Measurements from ENCODE around the gene GRB7.
"Not testable (repeated sequence)": the region's sequence is repeated elsewhere in the genome, so short reads cannot be mapped to it uniquely, and the experiment has no call there.

Gene GRB7

DNA sequence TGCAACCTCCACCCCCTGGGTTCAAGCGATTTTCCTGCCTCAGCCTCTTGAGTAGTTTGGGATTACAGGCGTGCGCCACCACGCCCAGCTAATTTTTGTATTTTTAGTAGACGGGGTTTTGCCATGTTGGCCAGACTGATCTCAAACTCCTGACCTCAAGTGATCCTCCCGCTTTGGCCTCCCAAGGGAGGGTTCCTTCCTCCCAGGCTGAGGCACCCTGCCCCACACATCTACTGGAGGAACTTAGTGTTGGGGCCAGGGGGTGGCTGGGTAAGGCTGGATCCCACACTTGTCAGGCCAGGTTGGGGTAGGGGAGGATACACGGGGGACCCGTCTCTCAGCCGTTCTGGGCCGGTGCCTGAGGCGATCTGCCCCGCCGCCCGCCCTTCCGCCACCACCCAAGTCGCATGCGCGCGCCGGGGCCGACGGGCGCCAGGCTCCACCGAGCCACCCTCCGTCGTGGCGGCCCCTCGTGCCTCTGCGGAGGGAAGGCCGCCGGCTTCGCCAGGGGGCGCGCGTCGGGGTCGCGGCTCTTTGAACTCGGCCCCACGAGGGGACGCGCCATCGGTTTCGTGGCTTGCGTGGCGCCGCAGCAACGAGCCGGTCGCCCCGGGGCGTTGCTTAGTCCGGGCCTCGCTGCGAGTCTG is 15.9 kb downstream of the GRB7 start:
- peak; percentile 72 for DNase-seq

GRCh38 chr17:39754161-39754957 is 16.6 kb downstream of the GRB7 start:
- DNase-seq, result peak; percentile 98

DNA sequence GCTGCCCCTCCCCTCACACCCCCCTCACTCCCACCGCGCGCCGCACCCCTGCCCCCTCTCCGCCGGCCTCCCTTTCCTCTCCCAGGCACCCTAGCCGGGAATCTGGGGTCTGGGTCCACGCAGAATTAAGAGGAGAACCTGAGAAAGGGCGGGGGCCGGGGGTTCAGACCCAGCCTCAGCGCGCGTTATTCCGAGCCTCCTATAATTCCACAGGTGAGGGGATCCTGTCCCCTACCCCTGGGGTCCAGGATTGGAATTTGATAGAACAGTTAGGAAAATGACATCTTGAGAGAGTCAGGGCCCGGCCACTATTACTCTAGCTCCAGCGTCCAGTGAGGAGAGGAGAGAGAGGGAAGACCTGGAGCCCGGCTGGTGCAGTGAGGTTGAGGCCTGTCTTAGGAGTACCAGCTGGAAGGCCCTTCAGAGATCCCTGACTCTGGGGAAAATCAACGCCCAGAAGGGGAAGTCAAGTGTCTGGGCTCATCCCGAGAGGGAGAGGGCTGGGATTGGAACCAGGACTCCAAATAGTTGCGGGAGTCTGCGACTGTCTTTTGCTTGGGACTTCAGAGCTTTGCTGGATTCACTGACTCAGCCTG is 17.3 kb downstream of the GRB7 start:
- peak; percentile 28 for DNase-seq

DNA sequence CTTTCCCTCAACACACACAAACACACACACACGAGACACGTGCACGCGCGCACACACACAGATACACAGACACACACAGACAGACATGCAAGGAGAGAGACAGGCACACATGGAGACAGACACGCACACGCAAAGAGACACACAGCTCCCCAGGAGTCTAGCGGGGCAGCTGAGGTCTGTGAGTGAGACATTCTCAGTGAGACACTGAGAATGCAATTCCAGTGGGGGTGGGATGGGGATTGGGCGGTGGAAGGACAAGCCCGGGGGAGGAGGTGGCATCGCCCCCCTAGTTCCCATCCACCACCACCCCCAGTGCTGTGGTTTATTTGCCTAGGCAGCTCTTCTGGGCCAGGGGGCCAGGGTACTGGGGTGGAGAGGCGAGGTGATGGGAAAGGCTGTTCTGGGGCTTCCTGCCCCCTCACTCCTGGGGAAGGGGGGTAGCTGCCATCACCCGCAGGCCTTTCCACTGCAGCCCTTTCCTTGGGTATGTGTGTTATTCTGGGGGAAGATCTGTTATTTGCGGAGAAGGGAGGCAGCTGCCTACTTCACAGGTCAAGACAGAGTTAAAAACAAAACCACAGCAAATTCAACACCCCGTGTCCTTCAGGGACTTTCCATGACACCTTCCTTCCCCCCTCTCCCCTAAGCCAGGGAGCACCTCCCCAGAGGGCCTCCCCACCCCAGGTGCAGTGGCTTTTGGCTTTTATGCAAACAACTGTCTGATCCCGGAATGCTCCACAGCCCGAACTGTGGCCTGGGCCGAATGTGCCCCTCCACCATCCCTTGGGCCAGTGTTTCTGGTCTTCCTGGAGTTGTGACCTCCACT is 18.0 kb downstream of the GRB7 start:
- peak; percentile 45 for DNase-seq

DNA sequence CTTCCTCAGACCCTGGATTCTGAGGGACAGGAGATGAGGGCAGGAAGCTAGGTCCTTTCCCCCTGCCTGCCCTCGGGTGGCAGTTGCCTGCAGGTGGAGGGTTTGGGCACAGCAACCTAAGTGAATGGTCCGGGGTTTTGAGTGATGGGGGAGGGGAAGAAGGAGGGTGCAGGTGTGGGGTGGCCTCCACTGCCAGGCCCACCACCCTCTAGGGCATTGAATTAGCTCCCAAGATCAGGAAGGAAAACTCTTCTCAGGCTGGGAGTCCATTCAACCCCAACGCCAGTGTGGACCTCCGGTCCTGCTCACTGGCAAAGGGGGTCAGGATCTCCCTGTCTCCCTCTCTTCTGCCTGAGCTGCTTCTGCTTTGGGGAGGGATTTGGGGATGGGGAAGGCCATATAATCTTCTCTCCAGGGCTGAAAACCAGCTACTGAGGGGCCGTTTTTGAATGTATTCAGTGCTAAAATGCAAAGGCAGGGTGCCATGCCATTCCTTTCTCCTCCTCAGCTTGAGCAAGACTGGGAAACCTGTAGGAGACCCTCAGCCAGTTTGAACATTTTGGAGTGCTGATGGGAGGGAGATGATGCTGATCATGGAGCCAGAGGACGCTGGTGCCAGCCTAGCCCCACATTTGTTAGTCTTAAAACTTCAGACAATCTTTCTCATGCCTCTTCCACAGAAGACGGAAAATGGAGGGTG is 18.8 kb downstream of the GRB7 start:
- no peak for DNase-seq

GRCh38 chr17:39757176-39757662 is 19.5 kb downstream of the GRB7 start:
- DNase-seq, result no peak

- DNase-seq, result peak; percentile 41
Measured at GRCh38 chr17:39757931-39758873, 20.5 kb downstream of the GRB7 start.

DNA sequence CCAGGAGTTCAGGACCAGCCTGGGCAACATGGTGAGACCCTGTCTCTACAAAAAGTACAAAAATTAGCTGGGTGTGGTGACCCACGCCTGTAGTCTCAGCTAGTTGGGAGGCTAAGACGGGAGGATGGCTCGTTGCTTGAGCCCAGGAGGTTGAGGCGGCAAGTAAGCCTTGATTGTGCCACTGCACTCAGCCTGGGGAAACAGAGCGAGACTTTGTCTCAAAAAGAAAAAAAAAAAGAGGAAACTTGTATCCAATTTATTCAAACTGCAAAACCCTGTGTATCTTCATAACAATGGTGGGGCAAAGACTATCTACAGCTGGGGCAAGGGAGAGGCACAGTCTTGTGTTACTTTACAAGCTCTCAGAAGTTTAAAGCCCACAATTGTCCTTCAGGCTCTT is 21.5 kb downstream of the GRB7 start:
- DNase-seq, result no peak

DNA sequence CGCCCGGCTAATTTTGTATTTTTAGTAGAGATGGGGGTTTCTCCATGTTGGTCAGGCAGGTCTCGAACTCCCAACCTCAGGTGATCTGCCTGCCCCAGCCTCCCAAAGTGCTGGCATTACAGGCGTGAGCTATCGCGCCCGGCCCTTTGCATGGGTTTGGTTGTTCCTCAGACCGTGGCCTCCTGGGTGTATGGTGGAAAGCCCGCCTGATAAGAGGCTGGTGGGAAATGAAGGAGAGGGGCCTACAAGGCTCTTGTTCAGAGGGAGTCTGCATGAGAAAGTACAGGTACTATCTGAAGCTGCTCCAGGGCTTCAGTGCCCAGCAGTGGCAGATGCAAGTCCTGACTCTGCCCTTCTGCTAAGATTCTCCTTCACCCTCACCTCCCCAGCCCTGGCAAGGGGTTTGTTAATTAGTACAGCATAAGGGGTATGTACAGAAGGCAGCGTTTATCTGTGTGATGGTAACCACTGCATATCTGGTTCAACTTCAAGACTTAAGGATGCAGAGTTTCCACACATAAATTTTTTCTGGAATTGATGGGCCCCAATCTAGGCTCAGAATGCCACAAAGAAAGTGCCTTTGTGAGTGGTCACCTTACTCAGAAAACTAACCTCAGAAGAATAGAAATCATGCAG is 24.2 kb downstream of the GRB7 start:
- DNase-seq, result no peak

GRCh38 chr17:39763051-39763820 is 25.5 kb downstream of the GRB7 start:
- no peak for DNase-seq

DNA sequence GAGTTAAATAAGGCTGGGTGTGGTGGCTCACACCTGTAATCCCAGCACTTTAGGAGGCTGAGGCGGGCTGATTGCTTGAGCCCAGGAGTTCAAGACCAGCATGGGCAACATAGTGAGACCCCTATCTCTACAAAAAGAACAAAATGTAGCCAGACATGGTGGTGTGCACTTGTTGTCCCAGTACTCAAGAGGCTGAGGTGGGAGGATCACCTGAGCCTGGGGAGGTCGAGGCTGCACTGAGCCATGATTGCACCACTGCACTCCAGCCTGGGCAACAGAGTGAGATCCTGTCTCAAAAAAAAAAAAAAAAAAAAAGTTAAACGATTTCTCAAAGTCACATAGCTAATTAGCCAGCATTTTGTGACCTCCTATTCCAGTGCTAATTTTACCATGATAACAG is 26.4 kb downstream of the GRB7 start:
- not testable (repeated sequence) for DNase-seq

- peak; percentile 32 for DNase-seq
Measured at GRCh38 chr17:39765175-39765574, 27.4 kb downstream of the GRB7 start.

DNA sequence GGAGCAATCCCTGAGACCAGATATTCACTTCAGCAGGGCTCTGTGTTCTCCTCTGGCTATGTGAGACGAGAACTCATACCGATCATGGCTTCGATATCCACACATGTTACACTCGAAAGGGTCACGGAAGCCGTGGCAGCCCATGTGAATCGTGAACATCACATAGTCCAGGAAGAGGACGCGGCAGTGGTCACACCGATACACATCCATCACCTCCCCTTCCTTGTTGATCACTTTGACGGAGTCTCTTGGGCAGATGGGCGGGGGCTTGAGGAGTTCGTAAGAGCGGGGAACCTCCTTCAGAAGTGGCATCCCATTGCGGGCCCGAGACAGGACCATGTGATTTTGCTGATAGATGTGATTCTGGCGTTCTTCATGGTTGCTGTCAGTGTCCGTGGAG is 28.0 kb downstream of the GRB7 start:
- DNase-seq, result no peak

DNA sequence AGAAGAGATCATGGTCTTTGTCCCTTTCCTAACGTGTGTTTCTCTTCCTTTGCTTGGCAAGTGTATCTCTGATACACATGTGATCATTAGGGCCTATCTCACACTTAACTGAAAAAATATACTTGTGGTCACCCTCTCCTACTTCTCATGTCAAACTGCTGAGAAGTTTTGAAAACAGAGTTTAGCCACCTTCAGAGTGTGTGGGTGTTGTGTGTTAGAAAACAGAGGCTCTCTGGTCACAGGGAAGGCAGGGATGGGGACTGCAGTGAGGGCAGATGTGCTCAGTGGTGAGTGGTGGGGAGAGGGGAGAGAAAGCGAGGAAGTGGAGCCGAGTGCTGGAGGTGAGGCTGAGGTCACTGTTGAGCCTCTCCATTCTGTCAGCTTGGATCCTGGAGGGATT is 29.4 kb downstream of the GRB7 start:
- DNase-seq, result no peak

DNA sequence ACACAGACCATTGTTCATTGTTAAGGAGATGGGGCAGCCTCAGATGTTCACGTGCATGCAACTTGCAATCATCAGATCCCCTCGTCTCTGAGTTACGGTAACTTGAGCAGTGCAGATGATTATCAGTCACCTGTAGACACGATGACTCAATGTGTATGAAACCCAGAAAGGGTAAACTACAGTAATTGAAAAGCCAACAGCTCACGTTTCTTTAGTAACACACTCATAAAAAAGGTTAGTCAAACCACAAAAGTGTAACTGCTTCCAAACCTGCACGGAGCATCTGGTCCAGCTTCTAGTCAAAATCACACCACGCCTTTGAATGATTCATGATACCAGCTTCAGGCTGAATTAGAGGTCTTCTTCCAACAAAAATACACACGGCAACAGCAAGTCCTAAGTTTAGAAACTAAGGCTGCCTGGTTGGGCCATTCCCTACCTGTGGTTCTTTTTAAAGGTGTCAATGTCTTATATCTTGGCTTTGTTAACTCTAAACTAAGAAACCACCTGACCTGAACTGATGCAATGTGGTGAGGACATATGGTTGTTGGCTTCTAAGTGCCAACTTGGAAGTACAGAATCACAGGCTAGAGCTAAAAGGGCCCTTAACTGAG is 32.3 kb downstream of the GRB7 start:
- no peak for DNase-seq

DNA sequence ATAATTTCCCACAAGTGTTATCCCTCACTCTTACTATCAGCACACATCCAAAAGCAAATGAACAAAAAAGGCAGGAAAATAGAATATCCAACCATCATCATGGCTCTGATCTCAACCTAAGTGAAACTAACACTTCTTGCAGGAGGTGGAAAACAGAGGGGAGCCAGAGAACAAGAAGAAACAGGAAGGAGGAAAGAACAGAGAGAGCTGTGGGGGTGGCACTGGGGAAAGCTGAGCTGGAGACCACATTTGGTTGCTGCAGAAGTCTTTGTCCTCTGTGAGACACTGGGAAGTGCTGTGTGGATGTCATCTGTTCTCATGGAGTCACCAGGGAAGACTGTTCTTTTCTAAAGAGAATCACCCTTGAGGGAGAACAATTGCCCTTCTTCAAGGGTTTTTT is 34.7 kb downstream of the GRB7 start:
- no peak for DNase-seq

- no peak for DNase-seq
Measured at GRCh38 chr17:39772987-39773934, 35.5 kb downstream of the GRB7 start.

GRCh38 chr17:39774047-39774446 is 36.3 kb downstream of the GRB7 start:
- no peak for DNase-seq
